CD4-positive, CD25-positive, alpha-beta regulatory T cell (primary cell): ENCODE results near the gene CCDC12. TPM values are rescaled to one million over a fixed set of nuclear protein-coding genes. Genes with fewer than 3 reads are reported as not detected.

Experiments
- ATAC-seq, 2 donors: fragments of 150-1000 bp; cut with Tn5 transposase; one replicate each; pipeline ENCODE4 v1.10.0; 2021; ENCODE audit warnings: low read depth in 2 of 2, moderate number of reproducible peaks in 2 of 2, moderate library complexity in 1 of 2
- DNase-seq, 3 donors: peaks; one replicate each; pipeline versions ENCODE4 v3.0.0 to v3.0.0-alpha.2; 2012 to 2022; ENCODE audit warnings: mixed read lengths in 1 of 3
- H3K27ac ChIP-seq: one replicate; pipeline ENCODE4 v1.7.0; 2013; ENCODE audit warnings: mild to moderate bottlenecking, low read length; ENCODE audit not compliant: insufficient read depth, poor library complexity, severe bottlenecking
- H3K27me3 ChIP-seq: one replicate; pipeline ENCODE4 v1.7.0; 2013; ENCODE audit warnings: low read length; ENCODE audit not compliant: control insufficient read depth, insufficient read depth
- H3K36me3 ChIP-seq: one replicate; pipeline ENCODE4 v1.7.0; 2013; ENCODE audit warnings: mild to moderate bottlenecking, low read length, moderate library complexity; ENCODE audit not compliant: control insufficient read depth, insufficient read depth
- H3K4me1 ChIP-seq: 2 replicates; pipeline ENCODE4 v1.7.0; 2013; ENCODE audit warnings: mild to moderate bottlenecking, low read length; ENCODE audit not compliant: insufficient read depth, control insufficient read depth, poor library complexity, severe bottlenecking
- H3K4me3 ChIP-seq: one replicate; pipeline ENCODE4 v1.7.0; 2013; ENCODE audit warnings: low read depth, mild to moderate bottlenecking, low read length, moderate library complexity
- H3K9me3 ChIP-seq, 2 experiments: 1 replicate in 1 of 2; 2 replicates in 1 of 2; pipeline ENCODE4 v1.7.0; 2013; ENCODE audit warnings: low read length in 2 of 2, mild to moderate bottlenecking in 1 of 2, moderate library complexity in 1 of 2; ENCODE audit not compliant: control insufficient read depth in 2 of 2
- H3K27ac Mint-ChIP-seq, 3 donors: one replicate each; pipeline ENCODE4 v1.8.0; 2020 to 2022; ENCODE audit warnings: mild to moderate bottlenecking in 3 of 3, mixed read lengths in 3 of 3, moderate library complexity in 2 of 3
- H3K27me3 Mint-ChIP-seq: one replicate; pipeline ENCODE4 v1.8.0; 2022; ENCODE audit warnings: mild to moderate bottlenecking, mixed read lengths
- H3K36me3 Mint-ChIP-seq: one replicate; pipeline ENCODE4 v1.8.0; 2020; ENCODE audit warnings: mixed read lengths
- H3K4me1 Mint-ChIP-seq, 4 donors: one replicate each; pipeline ENCODE4 v1.8.0; 2020 to 2022; ENCODE audit warnings: mixed read lengths in 4 of 4, mild to moderate bottlenecking in 1 of 4
- H3K4me3 Mint-ChIP-seq, 4 donors: one replicate each; pipeline ENCODE4 v1.8.0; 2020 to 2022; ENCODE audit warnings: mild to moderate bottlenecking in 4 of 4, mixed read lengths in 4 of 4, moderate library complexity in 3 of 4
- H3K9me3 Mint-ChIP-seq, 7 donors: one replicate each; pipeline ENCODE4 v1.8.0; 2020 to 2022; ENCODE audit warnings: mixed read lengths in 7 of 7, mild to moderate bottlenecking in 3 of 7, moderate library complexity in 2 of 7
- polyA plus RNA-seq, 4 donors: library from polyadenylated mRNA; unstranded; fragments of 300-500 nt; fragmentation: Illumina TruSeq; gene quantifications; one replicate each; pipeline ENCODE4 v1.2.3, GENCODE V29; 2021
- total RNA-seq: library from RNA; stranded (reverse); gene quantifications from one replicate; pipeline ENCODE4 v1.2.3, GENCODE V29; 2022

Gene CCDC12
- total and polyA plus RNA-seq, 5 donors from 2014 or later = 71.8 to 116 (median 104) TPM

DNA sequence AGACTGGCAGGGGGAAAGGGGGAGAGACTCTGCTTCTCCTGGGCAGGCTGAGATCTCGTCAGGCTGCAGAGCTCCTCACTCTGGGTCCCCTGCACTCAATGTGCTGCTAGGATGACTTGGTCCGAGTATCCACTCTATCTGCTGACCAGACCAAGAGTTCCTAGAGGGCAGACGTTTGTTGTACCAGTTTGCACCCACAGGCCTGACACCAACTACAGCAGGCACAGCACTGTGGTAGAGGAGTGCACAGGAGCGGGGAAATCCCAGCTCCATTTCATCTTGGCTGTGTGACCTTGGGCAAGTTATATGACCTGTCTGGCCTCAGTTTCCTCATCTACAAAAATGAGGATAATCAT is 29.0 kb downstream of the CCDC12 start:
- H3K36me3 Mint-ChIP-seq = peaks cover 18% of the 10 kb centered on the region
- peak overlapping the region; percentile 48 for H3K4me3 ChIP-seq
- peaks cover 5 to 92% (median 68%) of the 10 kb centered on the region in 4 donors for H3K4me1 Mint-ChIP-seq
- H3K4me3 Mint-ChIP-seq = peak overlapping the region; percentile 27 to 85 (median 72)
- H3K27ac Mint-ChIP-seq = peak overlapping the region; percentile 87 to 97 (median 96)
- DNase-seq (no peak), ATAC-seq (no peak)
- H3K4me1 ChIP-seq = peaks cover 59% of the 10 kb centered on the region
- no peaks in the 10 kb centered on the region for H3K9me3 ChIP-seq
- H3K27me3 Mint-ChIP-seq = no peaks in the 10 kb centered on the region
- peaks cover 7% of the 10 kb centered on the region for H3K36me3 ChIP-seq
- H3K9me3 Mint-ChIP-seq = no peaks in the 10 kb centered on the region
- peak overlapping the region; percentile 81 for H3K27ac ChIP-seq
- H3K27me3 ChIP-seq = no peaks in the 10 kb centered on the region

DNA sequence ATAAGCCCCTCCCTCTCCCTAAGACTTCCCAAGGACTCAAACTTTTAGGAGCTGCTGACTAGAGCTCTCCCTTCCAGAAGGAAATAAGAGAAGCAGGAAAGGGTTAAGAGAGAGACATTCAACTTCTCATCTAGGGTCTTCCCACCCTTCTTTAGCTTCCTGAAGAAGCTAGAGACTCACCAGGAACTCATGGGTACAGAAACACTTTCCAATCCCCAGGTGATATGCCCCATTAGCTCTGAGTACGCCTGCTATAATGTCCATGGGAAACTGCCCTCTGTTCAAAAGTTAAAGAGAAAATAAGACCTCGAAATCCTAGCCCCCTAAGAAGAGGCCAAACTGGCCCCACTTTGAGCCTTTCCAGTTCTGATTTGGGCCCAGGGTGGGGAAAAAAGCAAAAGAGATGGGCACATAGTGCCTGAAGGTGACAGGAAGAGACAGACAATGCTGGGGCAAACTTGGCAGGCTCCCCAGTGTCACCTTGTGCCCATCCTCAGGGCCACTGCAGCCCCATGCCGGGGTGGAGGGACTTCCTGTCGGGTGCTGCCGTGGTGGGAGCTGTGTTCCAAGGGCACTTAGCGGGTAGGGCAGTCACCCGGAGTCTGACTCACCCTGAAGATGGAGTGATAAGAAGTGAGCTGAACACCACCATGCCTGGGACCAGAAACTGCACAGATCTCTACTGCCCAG is 29.5 kb downstream of the CCDC12 start:
- H3K4me1 ChIP-seq = peaks cover 54% of the 10 kb centered on the region
- Mint-ChIP-seq H3K4me3 (peak overlapping the region; percentile 4 to 85 (median 72)), H3K36me3 (peaks cover 20% of the 10 kb centered on the region), H3K27ac (peak overlapping the region; percentile 87 to 97 (median 96)), H3K4me1 (peaks cover 0 to 92% (median 67%) of the 10 kb centered on the region in 4 donors), H3K27me3 (no peaks in the 10 kb centered on the region), H3K9me3 (no peaks in the 10 kb centered on the region)
- H3K4me3 ChIP-seq = peak overlapping the region; percentile 48
- ATAC-seq (peak; percentile 75 to 79), DNase-seq (peak in 2 of 3 donors; percentile 67 to 84)
- H3K27ac ChIP-seq = peak overlapping the region; percentile 81
- no peaks in the 10 kb centered on the region for H3K27me3 ChIP-seq
- peaks cover 11% of the 10 kb centered on the region for H3K36me3 ChIP-seq
- no peaks in the 10 kb centered on the region for H3K9me3 ChIP-seq

GRCh38 chr3:46946416-46946815 is 30.1 kb downstream of the CCDC12 start:
- Mint-ChIP-seq H3K27ac (peak overlapping the region; percentile 84 to 97 (median 87)), H3K27me3 (no peaks in the 10 kb centered on the region), H3K36me3 (peaks cover 20% of the 10 kb centered on the region), H3K9me3 (no peaks in the 10 kb centered on the region), H3K4me3 (peak overlapping the region in 2 of 4 donors; percentile 4 to 61), H3K4me1 (peaks cover 0 to 92% (median 64%) of the 10 kb centered on the region in 4 donors)
- H3K27me3 ChIP-seq = no peaks in the 10 kb centered on the region
- DNase-seq (no peak), ATAC-seq (no peak)
- H3K36me3 ChIP-seq = peaks cover 14% of the 10 kb centered on the region
- H3K9me3 ChIP-seq = no peaks in the 10 kb centered on the region
- peak overlapping the region; percentile 81 for H3K27ac ChIP-seq
- peaks cover 51% of the 10 kb centered on the region for H3K4me1 ChIP-seq
- peak overlapping the region; percentile 44 for H3K4me3 ChIP-seq

GRCh38 chr3:46944191-46944590 is 32.4 kb downstream of the CCDC12 start:
- no peak for ATAC-seq

DNA sequence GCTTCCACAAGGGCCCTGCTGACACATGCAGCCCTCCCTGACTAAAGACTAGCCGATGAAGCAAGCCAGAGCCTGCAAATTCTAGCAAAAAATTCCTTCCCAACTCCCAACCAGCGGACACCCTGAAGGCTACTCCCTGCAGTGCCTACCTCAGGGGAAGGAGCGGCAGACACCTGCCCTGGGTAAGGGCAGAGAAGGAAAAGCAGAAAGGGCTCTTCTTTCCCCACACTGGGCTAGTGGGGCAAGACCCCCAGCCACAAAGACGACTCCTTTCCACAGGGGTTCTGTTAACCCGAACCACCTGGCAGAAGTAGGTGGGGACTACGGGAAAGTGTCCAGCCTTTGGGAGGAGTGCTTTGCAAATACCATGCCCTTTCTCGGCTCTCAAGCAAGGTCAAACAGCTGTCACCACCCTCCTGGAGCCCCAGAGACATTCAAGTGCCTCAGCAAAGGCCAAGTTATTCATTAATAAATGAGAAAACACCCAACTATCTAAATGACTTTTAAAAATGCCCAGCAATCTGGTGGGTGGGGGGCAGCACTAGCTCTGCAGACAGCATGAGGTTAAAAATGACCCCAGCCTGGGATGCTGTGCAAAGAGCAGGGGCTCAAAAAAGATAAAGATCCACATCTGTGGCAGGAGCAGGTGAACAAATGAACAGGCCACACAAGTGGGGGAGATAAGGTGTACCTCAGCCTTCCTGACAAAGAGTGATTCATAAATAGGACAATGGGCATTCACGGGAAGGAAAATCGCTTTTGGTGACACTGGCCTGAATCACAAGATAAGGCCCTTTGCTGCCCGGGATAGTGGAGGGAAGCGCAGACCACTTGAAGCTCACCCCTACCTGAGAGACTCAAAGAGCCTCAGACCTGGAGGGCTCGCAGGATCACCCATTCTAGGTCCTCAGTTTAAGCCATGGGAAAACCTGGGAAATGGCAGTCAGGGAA is 33.0 kb downstream of the CCDC12 start:
- ATAC-seq = no peak
- Mint-ChIP-seq H3K4me3 (no peak overlapping the region), H3K27ac (peak overlapping the region in 2 of 3 donors; percentile 44 to 78), H3K36me3 (peaks cover 39% of the 10 kb centered on the region), H3K27me3 (no peaks in the 10 kb centered on the region), H3K9me3 (no peaks in the 10 kb centered on the region), H3K4me1 (peaks cover 6 to 84% (median 54%) of the 10 kb centered on the region in 4 donors)
- Histone ChIP-seq H3K9me3 (no peaks in the 10 kb centered on the region), H3K36me3 (peaks cover 40% of the 10 kb centered on the region), H3K4me1 (peaks cover 23% of the 10 kb centered on the region), H3K27ac (no peak overlapping the region), H3K27me3 (no peaks in the 10 kb centered on the region), H3K4me3 (no peak overlapping the region)
- no peak for DNase-seq

More at GRCh38 chr3:46944191-46944590, 32.4 kb downstream of the CCDC12 start:
- H3K27me3 Mint-ChIP-seq = no peaks in the 10 kb centered on the region
- H3K36me3 Mint-ChIP-seq = peaks cover 34% of the 10 kb centered on the region
- H3K27ac Mint-ChIP-seq = peak overlapping the region in 2 of 3 donors; percentile 44 to 98
- no peak overlapping the region for H3K27ac ChIP-seq
- peaks cover 1 to 86% (median 59%) of the 10 kb centered on the region in 4 donors for H3K4me1 Mint-ChIP-seq
- no peak for DNase-seq
- H3K4me3 Mint-ChIP-seq = no peak overlapping the region
- no peaks in the 10 kb centered on the region for H3K9me3 Mint-ChIP-seq
- H3K27me3 ChIP-seq = no peaks in the 10 kb centered on the region
- H3K36me3 ChIP-seq = peaks cover 33% of the 10 kb centered on the region
- no peaks in the 10 kb centered on the region for H3K9me3 ChIP-seq
- no peak overlapping the region for H3K4me3 ChIP-seq
- H3K4me1 ChIP-seq = peaks cover 30% of the 10 kb centered on the region

DNA sequence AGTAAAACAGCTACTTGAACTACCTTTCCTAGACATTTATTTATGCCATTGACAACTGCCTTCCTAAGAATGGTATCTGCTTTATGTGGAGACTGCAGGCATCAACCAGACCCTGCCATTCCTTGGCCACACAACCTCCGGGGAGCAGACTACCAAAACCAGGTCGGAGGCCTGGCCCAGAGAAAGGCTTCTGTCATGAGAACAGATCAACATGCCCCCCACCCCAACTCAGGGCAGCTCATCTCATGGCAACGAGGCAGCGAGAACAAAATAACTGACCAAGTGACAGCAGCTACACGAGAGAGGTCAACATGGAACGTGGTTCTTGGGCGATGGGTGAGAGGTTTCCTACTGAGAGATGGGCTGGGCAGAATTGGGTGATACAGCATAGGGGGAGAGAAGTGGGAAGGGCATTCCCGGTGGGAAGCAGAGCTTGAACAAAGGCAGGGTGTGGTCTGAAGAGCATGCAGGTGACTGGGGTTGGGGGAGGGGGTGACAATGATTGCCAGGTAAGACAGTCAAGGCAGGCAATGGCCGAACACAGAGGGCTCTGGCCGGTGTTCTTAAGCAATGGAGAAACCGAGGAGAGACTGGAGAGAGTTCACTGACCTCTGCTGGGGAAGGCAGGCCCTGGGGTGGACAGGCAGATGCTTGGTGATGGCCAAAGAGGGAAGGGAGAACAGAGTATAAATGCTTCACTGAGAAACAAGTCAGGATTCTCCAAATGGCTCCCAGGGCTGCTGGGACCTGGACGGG is 33.9 kb downstream of the CCDC12 start:
- no peaks in the 10 kb centered on the region for H3K27me3 ChIP-seq
- peak overlapping the region in 1 of 4 donors; percentile 32 for H3K4me3 Mint-ChIP-seq
- H3K36me3 ChIP-seq = peaks cover 48% of the 10 kb centered on the region
- peaks cover 6 to 81% (median 51%) of the 10 kb centered on the region in 4 donors for H3K4me1 Mint-ChIP-seq
- H3K4me1 ChIP-seq = peaks cover 14% of the 10 kb centered on the region
- no peaks in the 10 kb centered on the region for H3K9me3 Mint-ChIP-seq
- no peaks in the 10 kb centered on the region for H3K9me3 ChIP-seq
- H3K27ac Mint-ChIP-seq = peak overlapping the region in 1 of 3 donors; percentile 78
- no peak overlapping the region for H3K4me3 ChIP-seq
- H3K27me3 Mint-ChIP-seq = no peaks in the 10 kb centered on the region
- ATAC-seq (no peak), DNase-seq (no peak)
- peaks cover 46% of the 10 kb centered on the region for H3K36me3 Mint-ChIP-seq
- no peak overlapping the region for H3K27ac ChIP-seq

- H3K36me3 Mint-ChIP-seq = peaks cover 46% of the 10 kb centered on the region
These were observed 34.5 kb downstream of the CCDC12 start for GRCh38 chr3:46942076-46942475.

More at GRCh38 chr3:46942076-46942475, 34.5 kb downstream of the CCDC12 start:
- Histone ChIP-seq H3K4me1 (peaks cover 8% of the 10 kb centered on the region), H3K9me3 (no peaks in the 10 kb centered on the region), H3K36me3 (peaks cover 53% of the 10 kb centered on the region), H3K4me3 (no peak overlapping the region), H3K27me3 (no peaks in the 10 kb centered on the region), H3K27ac (no peak overlapping the region)
- H3K4me1 Mint-ChIP-seq = peaks cover 6 to 75% (median 47%) of the 10 kb centered on the region in 4 donors
- H3K27ac Mint-ChIP-seq = peak overlapping the region in 1 of 3 donors; percentile 78
- ATAC-seq (no peak), DNase-seq (no peak)
- no peaks in the 10 kb centered on the region for H3K27me3 Mint-ChIP-seq
- no peak overlapping the region for H3K4me3 Mint-ChIP-seq
- H3K9me3 Mint-ChIP-seq = no peaks in the 10 kb centered on the region
